AG09309 (cell line): Measurements from ENCODE around the gene SETBP1.
A peak's percentile ranks its signal among the peaks of the same experiment; 100 is the strongest.

Source experiments
- DNase-seq: peaks from one replicate; pipeline ENCODE4 v3.0.0-alpha.2; 2010; ENCODE audit warnings: low read depth
- H3K4me3 ChIP-seq: 2 replicates; pipeline ENCODE4 v1.5.1; 2011; ENCODE audit warnings: mild to moderate bottlenecking, low read depth, low read length, moderate library complexity; ENCODE audit not compliant: control insufficient read depth
- CTCF ChIP-seq: IDR thresholded peaks from 2 replicates; pipeline ENCODE4 v1.5.1; 2011; ENCODE audit warnings: mild to moderate bottlenecking, low read depth, low read length, inconsistent platforms; ENCODE audit not compliant: insufficient read depth, control insufficient read depth; ENCODE audit errors: missing control alignments

The SETBP1 gene

GRCh38 chr18:44732599-44732998, 51.9 kb downstream of the SETBP1 start:
- no peak for DNase-seq
- H3K4me3 ChIP-seq = no peak overlapping the region
- TF ChIP-seq CTCF = no peak

- H3K4me3 ChIP-seq = no peak overlapping the region
- no peak for TF ChIP-seq CTCF
- peak; percentile 76 for DNase-seq
These were observed 52.5 kb downstream of the SETBP1 start for GRCh38 chr18:44733069-44733753.

GRCh38 chr18:44733754-44734465, 53.2 kb downstream of the SETBP1 start:
- H3K4me3 ChIP-seq = no peak overlapping the region
- no peak for TF ChIP-seq CTCF
- no peak for DNase-seq

DNA sequence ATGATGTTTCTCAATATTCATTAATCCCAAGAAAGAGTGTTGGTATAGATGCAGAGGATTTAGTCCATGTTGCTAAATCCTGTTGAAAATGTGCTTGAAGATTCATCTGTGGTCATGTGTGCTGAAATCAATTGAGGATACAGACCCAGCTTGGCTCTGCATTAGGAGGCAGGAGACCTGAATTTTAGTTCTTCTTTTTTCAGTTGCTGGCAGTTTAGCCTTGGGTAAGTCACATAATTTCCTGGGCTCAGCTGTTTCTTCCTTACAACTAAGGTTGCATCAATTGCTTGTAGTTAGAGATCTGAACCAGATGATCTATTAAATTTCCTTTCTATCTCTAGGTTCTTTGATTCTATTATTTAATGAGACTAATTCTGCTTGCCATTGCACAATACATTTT, 54.4 kb downstream of the SETBP1 start:
- no peak for DNase-seq
- no peak for TF ChIP-seq CTCF
- no peak overlapping the region for H3K4me3 ChIP-seq

DNA sequence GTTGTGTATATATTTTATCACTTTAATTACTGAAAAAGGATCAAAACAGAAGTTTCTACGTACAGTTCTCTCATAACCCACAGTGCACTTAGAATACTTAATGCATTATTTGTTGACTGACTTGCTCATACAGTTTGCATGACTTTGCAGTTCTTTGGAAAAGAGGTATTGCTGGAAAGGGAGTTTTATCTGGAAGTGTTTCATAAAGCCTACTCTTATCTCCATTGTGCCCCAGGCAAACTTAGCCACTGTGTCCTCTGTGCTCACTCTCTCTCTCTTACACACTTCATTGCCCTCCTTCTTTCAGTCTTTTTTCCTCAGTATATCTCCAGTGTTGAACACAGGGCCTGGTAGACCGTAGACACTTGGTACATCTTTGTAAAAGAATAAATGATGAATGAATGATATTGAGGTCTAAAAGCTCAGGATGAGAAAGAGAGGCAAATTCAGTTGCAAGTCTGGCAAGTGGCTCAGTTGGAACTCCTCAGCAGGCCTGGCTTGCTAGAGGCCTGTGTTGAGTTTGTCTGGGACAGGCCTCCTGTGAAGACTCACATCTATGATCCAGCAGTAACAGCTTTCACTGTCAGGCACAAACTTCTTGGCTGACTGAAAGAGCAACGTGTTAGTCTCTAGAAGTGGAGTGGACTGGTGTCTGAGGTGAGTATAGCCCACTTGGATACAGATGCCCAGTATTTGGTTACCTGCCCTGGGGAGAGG, 56.1 kb downstream of the SETBP1 start:
- no peak for TF ChIP-seq CTCF
- no peak overlapping the region for H3K4me3 ChIP-seq
- no peak for DNase-seq

- no peak for DNase-seq
- H3K4me3 ChIP-seq = no peak overlapping the region
- TF ChIP-seq CTCF = no peak
These were observed 56.9 kb downstream of the SETBP1 start for GRCh38 chr18:44737623-44738022.
